GM12878 (cell line): Measurements from ENCODE around the gene ADAD1. TPM values are rescaled to one million over a fixed set of nuclear protein-coding genes. Genes with fewer than 3 reads are reported as not detected.

Source experiments
- ATAC-seq: fragments of 200-7000 bp; cut with Tn5 transposase; 3 replicates; pipeline ENCODE4 v1.9.1; 2020; ENCODE audit warnings: mild to moderate bottlenecking, moderate library complexity
- BruUV-seq: library from RNA; stranded (reverse); fragments of 400-500 nt; replicated peaks from 2 replicates; lab custom pipeline; 2021; lab: Mats Ljungman, UMichigan
- CTCF ChIA-PET: fragments of 300-600 bp; sonication (Branson Sonifier 250); formaldehyde crosslinking; extraction: SDS; loops from one replicate; lab custom pipeline; 2021; ENCODE audit warnings: inconsistent platforms; lab: Yijun Ruan, JAX
- POLR2A ChIA-PET: fragments of 350-600 bp; formaldehyde crosslinking; extraction: SDS; loops from one replicate; lab custom pipeline; 2021; ENCODE audit warnings: inconsistent platforms; lab: Charles Lee
- RAD21 ChIA-PET: fragments of 300-600 bp; sonication (Branson Sonifier 250); formaldehyde crosslinking; loops from one replicate; lab custom pipeline; 2023; ENCODE audit warnings: antibody characterized with exemption; ENCODE audit not compliant: unreplicated experiment; lab: Charles Lee
- SMC1A ChIA-PET: fragments of 300-600 bp; sonication (Branson Sonifier 250); formaldehyde crosslinking; loops from one replicate; lab custom pipeline; 2023; ENCODE audit not compliant: unreplicated experiment, uncharacterized antibody; lab: Charles Lee
- DNase-seq: peaks from one replicate; pipeline ENCODE4 v3.0.0-alpha.2; 2011; ENCODE audit warnings: low read depth, low spot score
- FAIRE-seq: peaks from 3 replicates; lab custom pipeline; 2011; peaks lifted over from hg19 to GRCh38; lab: Jason Lieb, UNC
- H2AFZ ChIP-seq: 2 replicates; pipeline ENCODE4 v1.6.0; 2011; ENCODE audit warnings: low read depth, low read length, control low read depth; ENCODE audit not compliant: control insufficient read depth
- H3K27ac ChIP-seq: 2 replicates; pipeline ENCODE4 v1.5.1; 2011; ENCODE audit warnings: control low read depth; ENCODE audit not compliant: control insufficient read depth, insufficient read depth
- H3K27me3 ChIP-seq, 2 experiments: replicated peaks in 1 of 2; 2 replicates each; pipeline versions ENCODE4 v1.6.0 to v1.6.1; 2011; ENCODE audit warnings: low read length in 1 of 2; ENCODE audit not compliant: control insufficient read depth in 2 of 2, insufficient read depth in 2 of 2
- H3K36me3 ChIP-seq, 2 experiments: 2 replicates each; pipeline ENCODE4 v1.5.1; 2011; ENCODE audit warnings: low read length in 1 of 2; ENCODE audit not compliant: control insufficient read depth in 2 of 2, insufficient read depth in 2 of 2
- H3K4me1 ChIP-seq: 2 replicates; pipeline ENCODE4 v1.6.1; 2011; ENCODE audit warnings: mild to moderate bottlenecking, low read length, moderate library complexity, mixed read lengths; ENCODE audit not compliant: control insufficient read depth, insufficient read depth
- H3K4me2 ChIP-seq: 2 replicates; pipeline ENCODE4 v1.6.0; 2011; ENCODE audit warnings: control low read depth; ENCODE audit not compliant: control insufficient read depth, insufficient read depth
- H3K4me3 ChIP-seq: fragments of 200-600 bp; sonication (generic); 2 replicates; pipeline ENCODE4 v1.5.1; 2016
- H3K79me2 ChIP-seq: 2 replicates; pipeline ENCODE4 v1.6.0; 2011; ENCODE audit warnings: low read length; ENCODE audit not compliant: control insufficient read depth, insufficient read depth
- H3K9ac ChIP-seq: 2 replicates; pipeline ENCODE4 v1.8.0; 2011; ENCODE audit warnings: low read length, control low read depth, mixed read lengths; ENCODE audit not compliant: control insufficient read depth, insufficient read depth
- H3K9me3 ChIP-seq: replicated peaks from 3 replicates; pipeline ENCODE4 v1.5.1; 2011; ENCODE audit warnings: mild to moderate bottlenecking, low read length; ENCODE audit not compliant: control insufficient read depth, insufficient read depth
- H4K20me1 ChIP-seq: 2 replicates; pipeline ENCODE4 v1.6.0; 2011; ENCODE audit not compliant: control insufficient read depth, insufficient read depth
- GABPA ChIP-seq: IDR thresholded peaks from 2 replicates; pipeline ENCODE4 v1.6.1; 2014; ENCODE audit warnings: antibody characterized with exemption, low read depth, mild to moderate bottlenecking, inconsistent platforms
- HDAC6 ChIP-seq: fragments of 200-600 bp; sonication (generic); IDR thresholded peaks from one replicate; pipeline ENCODE4 v1.8.0; 2017; ENCODE audit warnings: antibody characterized with exemption; ENCODE audit not compliant: unreplicated experiment
- LARP7 ChIP-seq: fragments of 450-650 bp; IDR thresholded peaks from 2 replicates; pipeline ENCODE4 v1.6.1; 2017; ENCODE audit warnings: mild to moderate bottlenecking
- MEF2B ChIP-seq: fragments of 450-650 bp; IDR thresholded peaks from 2 replicates; pipeline ENCODE4 v1.6.1; 2018; ENCODE audit warnings: mild to moderate bottlenecking, moderate library complexity; ENCODE audit not compliant: partially characterized antibody, poor library complexity, severe bottlenecking
- NR2C2 ChIP-seq: IDR thresholded peaks from 2 replicates; pipeline ENCODE4 v1.6.1; 2011; ENCODE audit warnings: borderline replicate concordance, low read depth; ENCODE audit not compliant: control insufficient read depth, insufficient read length
- POLR2A ChIP-seq: IDR thresholded peaks from 2 replicates; pipeline ENCODE4 v1.6.1; 2011; ENCODE audit warnings: low read depth, mild to moderate bottlenecking, low read length
- POLR2AphosphoS5 ChIP-seq: IDR thresholded peaks from 2 replicates; pipeline ENCODE4 v1.6.1; 2011; ENCODE audit warnings: mild to moderate bottlenecking, low read length, inconsistent platforms
- SMARCA5 ChIP-seq: fragments of 450-650 bp; IDR thresholded peaks from 2 replicates; pipeline ENCODE4 v1.6.1; 2017; ENCODE audit warnings: mild to moderate bottlenecking
- ZNF24 ChIP-seq: fragments of 450-650 bp; IDR thresholded peaks from 2 replicates; pipeline ENCODE4 v1.6.1; 2017; ENCODE audit warnings: antibody characterized with exemption, mild to moderate bottlenecking
- in situ Hi-C: fragments of 300-500 bp; cut with MboI; formaldehyde crosslinking; loops from 9 replicates; pipeline ENCODE4 v1.14.3; 2018; ENCODE audit warnings: mixed read lengths
- intact Hi-C: fragments of 100-400 bp; cut with micrococcal nuclease; formaldehyde crosslinking; loops from one replicate; pipeline ENCODE4 v1.14.2; 2022; ENCODE audit not compliant: unreplicated experiment
- polyA plus RNA-seq, 11 experiments: library from polyadenylated mRNA; depleted of rRNA in 4 of 11; unstranded in 6 of 11; stranded (reverse) in 5 of 11; fragments of >200 nt; fragmentation: Nextera tagmentation in 4 of 11; fragmentation: Illumina TruSeq in 1 of 11; extraction: Ambion mirVana in 4 of 11; extraction: Trizol in 1 of 11; gene quantifications; 1 replicate in 1 of 11; 2 replicates in 10 of 11; pipeline versions ENCODE4 v1.2.1 to v1.2.3, GENCODE V29; 2011 to 2016; ENCODE audit warnings: inconsistent platforms in 2 of 11, missing spikeins in 2 of 11, low read depth in 1 of 11
- total RNA-seq, 4 experiments: library from RNA; depleted of rRNA in 3 of 4; stranded (reverse); fragments of >200 nt in 3 of 4; fragmentation: Illumina TruSeq in 1 of 4; extraction: Trizol in 1 of 4; gene quantifications; 2 replicates each; pipeline versions ENCODE4 v1.2.1 to v1.2.3, GENCODE V29; 2013 to 2021
- TF ChIP-seq, protein P1 (sequence below): fragments of 450-650 bp; formaldehyde crosslinking; IDR thresholded peaks from 2 replicates; pipeline ENCODE4 v1.5.0; 2022; ENCODE audit warnings: mild to moderate bottlenecking, missing genetic modification characterization
- TF ChIP-seq, protein P2 (sequence below): IDR thresholded peaks from 2 replicates; pipeline ENCODE4 v1.6.1; 2011; ENCODE audit warnings: low read depth, low read length, improper control_type of control experiment, borderline replicate concordance

ADAD1 gene
- total and polyA plus RNA-seq, 10 of the 15 experiments (the other 5 are each of a cell fraction or from before 2014, with no cell fraction given), result not detected

DNA sequence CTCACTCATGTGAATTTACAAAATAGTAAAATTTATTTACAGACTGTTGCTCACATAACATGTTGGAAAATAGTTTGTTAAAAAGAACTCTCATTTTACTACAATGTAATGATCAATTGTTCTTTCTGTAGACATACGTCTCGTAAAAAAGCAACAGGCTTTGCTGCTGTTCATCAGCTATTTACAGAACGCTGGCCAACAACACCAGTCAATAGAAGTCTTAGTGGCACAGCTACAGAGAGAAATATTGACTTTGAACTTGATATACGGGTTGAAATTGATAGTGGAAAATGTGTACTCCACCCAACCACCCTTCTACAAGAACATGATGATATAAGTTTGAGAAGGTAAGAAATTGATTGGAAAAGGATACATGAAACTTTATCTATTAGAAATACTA is 47.6 kb upstream of the ADAD1 start (continued):
- TF ChIP-seq, protein P1, sequence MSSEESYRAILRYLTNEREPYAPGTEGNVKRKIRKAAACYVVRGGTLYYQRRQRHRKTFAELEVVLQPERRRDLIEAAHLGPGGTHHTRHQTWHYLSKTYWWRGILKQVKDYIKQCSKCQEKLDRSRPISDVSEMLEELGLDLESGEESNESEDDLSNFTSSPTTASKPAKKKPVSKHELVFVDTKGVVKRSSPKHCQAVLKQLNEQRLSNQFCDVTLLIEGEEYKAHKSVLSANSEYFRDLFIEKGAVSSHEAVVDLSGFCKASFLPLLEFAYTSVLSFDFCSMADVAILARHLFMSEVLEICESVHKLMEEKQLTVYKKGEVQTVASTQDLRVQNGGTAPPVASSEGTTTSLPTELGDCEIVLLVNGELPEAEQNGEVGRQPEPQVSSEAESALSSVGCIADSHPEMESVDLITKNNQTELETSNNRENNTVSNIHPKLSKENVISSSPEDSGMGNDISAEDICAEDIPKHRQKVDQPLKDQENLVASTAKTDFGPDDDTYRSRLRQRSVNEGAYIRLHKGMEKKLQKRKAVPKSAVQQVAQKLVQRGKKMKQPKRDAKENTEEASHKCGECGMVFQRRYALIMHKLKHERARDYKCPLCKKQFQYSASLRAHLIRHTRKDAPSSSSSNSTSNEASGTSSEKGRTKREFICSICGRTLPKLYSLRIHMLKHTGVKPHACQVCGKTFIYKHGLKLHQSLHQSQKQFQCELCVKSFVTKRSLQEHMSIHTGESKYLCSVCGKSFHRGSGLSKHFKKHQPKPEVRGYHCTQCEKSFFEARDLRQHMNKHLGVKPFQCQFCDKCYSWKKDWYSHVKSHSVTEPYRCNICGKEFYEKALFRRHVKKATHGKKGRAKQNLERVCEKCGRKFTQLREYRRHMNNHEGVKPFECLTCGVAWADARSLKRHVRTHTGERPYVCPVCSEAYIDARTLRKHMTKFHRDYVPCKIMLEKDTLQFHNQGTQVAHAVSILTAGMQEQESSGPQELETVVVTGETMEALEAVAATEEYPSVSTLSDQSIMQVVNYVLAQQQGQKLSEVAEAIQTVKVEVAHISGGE, result no peak

DNA sequence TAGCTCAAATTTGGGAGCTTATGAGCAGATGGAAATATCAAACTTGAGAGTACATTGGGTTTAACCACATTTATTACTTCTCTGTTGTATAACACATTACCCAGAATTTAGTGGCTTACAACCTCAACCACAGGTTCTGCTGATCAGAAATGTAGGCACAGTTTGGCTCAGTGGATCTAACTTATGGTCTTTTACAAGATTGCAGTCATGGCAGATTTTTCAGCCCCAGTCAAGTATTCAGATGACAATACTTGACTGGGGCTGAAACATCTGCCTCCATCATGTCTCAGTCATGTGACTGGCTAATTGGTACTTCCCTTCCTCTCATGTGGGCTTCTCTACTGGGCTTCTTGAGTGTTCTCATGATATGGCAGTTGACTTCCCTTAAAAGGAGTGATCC is 44.0 kb upstream of the ADAD1 start:
- H3K36me3 ChIP-seq, result peaks cover 0 to 3% of the 10 kb centered on the region in 2 experiments; a peak in 2 of 4 replicates
- H3K9ac ChIP-seq, result no peak overlapping the region
- ATAC-seq, result no peak
- SMC1A ChIA-PET, result interaction anchor here (0.7 to 1.1 kb wide), 2 partner anchors 14 to 1432 kb away, joined by 3 read pairs; no protein-coding TSS in a partner anchor
- no peaks in the 10 kb centered on the region for H3K79me2 ChIP-seq
- no peak for TF ChIP-seq GABPA
- no peak for TF ChIP-seq POLR2AphosphoS5
- no peak for TF ChIP-seq SMARCA5
- TF ChIP-seq ZNF24, result no peak
- TF ChIP-seq, protein P2, sequence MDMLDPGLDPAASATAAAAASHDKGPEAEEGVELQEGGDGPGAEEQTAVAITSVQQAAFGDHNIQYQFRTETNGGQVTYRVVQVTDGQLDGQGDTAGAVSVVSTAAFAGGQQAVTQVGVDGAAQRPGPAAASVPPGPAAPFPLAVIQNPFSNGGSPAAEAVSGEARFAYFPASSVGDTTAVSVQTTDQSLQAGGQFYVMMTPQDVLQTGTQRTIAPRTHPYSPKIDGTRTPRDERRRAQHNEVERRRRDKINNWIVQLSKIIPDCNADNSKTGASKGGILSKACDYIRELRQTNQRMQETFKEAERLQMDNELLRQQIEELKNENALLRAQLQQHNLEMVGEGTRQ, result no peak
- no peak for TF ChIP-seq POLR2A
- no peak for TF ChIP-seq HDAC6
- TF ChIP-seq LARP7, result no peak
- TF ChIP-seq NR2C2, result no peak
- no peak for TF ChIP-seq MEF2B
- no peak overlapping the region for H3K4me2 ChIP-seq
- no peak overlapping the region for H3K4me3 ChIP-seq
- no peak overlapping the region for H2AFZ ChIP-seq
- no peaks in the 10 kb centered on the region for H3K27me3 ChIP-seq
- H3K27ac ChIP-seq, result no peak overlapping the region
- CTCF ChIA-PET, result interaction anchor here (1.4 kb wide), 1 partner anchor 243 kb away, joined by 3 read pairs; no protein-coding TSS in a partner anchor
- BruUV-seq, result no TSS peak
- H3K9me3 ChIP-seq, result no peaks in the 10 kb centered on the region
- in situ Hi-C loops (no loop called here), intact Hi-C loops (no loop called here)
- FAIRE-seq, result no peak
- no peaks in the 10 kb centered on the region for H3K4me1 ChIP-seq
- no peak for DNase-seq
- POLR2A ChIA-PET, result no interaction called here
- no peaks in the 10 kb centered on the region for H4K20me1 ChIP-seq
- RAD21 ChIA-PET, result no interaction called here
